HG02642 (cell line): ENCODE data around the gene LRRC73.
"Not testable (repeated sequence)": the region's sequence is repeated elsewhere in the genome, so short reads cannot be mapped to it uniquely, and the experiment has no call there.

Source experiments
- ATAC-seq: cut with Tn5 transposase; IDR thresholded peaks from one replicate; pipeline ENCODE4 v1.9.1; 2021; ENCODE audit warnings: mild to moderate bottlenecking; ENCODE audit not compliant: unreplicated experiment, poor library complexity

LRRC73 gene

DNA sequence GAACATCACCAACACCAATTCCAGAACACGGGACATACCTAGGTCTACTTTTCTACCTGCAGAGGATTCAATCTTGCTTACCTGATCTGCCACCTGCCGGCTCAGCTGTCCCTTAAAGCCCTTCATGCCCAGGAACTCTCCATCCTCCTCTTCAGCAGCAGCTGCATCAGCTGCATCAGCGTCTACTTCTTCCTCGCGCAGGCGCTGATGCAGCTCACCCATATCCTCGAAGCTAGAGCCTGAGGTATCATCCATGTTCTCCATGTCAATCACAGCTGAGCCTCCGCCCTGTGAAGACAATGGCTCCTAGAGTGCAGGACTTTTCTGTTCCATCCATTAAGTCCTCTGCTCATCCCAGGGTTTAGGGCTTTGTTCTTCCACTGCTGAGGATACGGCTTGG lies 5.7 kb upstream of the LRRC73 start:
- ATAC-seq = no peak

DNA sequence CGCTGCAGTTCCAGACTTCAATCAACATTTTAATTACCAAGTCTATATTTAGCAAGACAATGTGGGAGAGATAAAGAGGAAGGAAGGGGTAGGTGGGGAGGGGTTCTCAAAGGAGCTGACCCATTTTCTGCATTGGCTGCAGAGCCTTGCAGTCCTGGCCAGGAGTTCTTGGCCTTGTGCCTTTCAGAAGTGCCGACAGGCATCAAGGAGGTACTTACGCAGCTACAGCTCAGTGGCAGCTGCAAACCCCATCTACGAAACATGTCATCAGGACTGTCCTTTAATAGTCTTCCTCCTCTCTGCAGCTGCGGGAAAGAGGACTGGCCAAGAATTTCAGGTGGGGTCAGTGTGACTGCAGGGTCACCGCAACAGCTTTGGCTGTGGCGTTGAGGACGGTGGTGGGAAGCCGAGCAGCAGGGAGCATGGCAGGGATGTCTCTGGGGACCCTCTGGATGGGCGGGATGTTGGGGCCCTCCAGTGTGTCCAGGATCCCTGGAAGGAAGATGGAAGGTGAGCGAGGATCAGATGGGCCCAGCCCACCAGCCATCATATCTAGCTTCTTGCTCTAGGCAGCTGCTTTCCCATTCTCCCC lies 1.8 kb upstream of the LRRC73 start:
- no peak for ATAC-seq

DNA sequence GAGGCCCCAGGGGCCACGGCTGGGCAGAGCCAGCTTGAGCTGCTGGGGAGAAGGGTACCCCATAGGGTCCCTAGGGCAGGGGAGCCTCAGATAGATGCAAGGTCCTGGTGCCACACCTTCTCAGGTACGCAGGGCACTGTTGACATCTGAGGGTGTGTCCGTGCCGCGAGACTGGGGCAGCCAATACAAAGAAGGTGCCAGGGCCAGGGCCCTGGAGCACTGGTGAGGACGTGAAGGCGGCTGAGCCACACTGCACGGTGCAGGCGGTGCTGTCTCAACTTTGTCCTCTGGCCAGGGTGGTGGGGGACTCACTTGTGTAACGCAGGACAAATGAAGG lies 649 bp upstream of the LRRC73 start:
- no peak for ATAC-seq

GRCh38 chr6:43509142-43509983 lies 783 bp downstream of the LRRC73 start:
- ATAC-seq = no peak

DNA sequence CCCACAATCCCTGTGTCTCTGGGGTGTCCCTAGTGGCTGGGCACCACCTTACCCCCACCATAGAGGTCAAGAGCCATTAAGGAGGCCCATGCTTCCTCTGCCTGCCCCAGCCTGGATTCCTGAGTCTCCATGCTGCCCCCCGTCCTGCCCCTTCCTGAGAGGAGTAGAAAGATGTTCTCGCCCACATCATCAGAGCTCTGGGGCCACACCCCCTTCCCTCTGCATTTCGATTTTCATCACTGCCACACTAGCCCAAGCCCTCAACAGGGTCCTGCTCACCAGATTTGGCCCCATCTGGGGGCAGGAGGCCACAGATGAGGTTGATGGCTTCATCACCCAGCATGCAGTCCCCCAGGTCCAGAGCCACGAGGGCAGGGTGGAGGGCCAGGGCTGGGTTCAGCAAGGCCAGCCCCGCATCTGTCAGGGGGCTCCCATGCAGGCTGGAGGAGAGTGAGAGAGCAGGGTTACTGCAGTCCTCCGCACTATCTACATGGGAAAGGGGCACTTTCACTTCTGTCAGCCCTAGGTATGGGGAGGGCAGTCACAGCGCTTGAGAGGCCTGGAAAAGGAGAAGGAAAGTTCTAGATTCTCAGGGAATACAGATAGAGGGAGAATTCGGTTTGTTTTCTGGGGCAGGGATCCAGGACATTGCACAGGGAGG lies 1.5 kb downstream of the LRRC73 start:
- ATAC-seq = no peak

DNA sequence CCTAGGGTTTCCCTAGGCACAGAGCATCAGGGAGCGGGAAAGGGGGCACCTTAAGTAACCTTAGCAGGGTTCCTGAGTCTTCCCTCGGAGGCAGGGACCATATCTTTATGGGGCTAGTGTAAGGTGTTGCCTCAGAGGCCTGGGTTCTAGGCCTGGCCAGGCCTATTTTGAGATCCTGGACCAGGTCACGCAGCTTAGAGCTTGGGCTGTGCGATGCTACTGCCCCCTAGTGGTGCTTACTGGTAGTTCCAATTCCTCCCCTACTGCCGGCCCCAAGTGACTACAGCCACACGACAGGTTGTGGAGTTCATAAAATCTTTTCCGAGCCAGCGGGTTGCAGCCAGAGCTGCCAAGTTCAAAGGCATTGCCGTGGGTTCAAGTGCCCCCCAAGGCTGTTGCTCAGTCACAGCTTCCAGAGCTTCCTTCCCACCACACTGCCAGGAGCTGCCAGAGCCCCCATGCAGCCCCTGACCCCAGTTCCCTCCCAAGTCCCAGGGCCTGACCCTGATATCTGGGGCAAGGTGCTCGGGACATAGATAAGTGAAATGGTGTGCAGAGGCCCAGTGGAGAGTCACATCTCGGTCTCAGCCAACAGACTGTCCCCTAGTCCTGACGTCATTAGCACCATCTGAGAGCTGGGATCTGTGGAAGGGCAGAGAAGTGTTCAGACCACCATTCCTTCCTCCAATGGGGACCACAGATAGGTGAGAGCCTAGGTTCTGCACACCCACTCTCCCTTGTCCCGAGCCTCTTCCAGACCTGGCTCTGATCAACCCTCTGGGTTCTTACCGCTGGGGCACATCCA lies 3.3 kb downstream of the LRRC73 start:
- ATAC-seq = peak; percentile 55

DNA sequence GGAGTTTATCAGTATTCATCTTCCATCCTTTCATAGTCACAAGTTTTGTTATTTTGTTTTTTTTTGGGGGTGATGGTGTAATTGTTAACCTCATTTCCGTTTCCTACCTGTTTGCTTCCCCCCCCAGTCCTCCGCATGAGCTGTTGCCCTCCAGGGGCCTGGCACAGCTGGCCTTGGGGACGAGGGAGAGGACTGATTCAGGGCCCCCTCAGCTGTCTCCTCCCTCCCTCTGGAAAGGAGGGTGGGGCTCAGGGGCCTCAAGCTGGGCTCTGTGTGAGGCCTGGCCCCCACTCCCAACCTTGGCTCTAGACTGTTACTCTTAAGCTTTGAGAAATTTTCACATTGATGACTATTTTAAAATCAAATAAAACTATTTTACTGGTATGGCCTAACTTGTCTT lies 4.0 kb downstream of the LRRC73 start:
- no peak for ATAC-seq

- ATAC-seq = no peak
These were observed 4.4 kb downstream of the LRRC73 start for GRCh38 chr6:43505718-43506117.

- ATAC-seq = no peak
These were observed 5.2 kb downstream of the LRRC73 start for GRCh38 chr6:43504756-43505593.

- ATAC-seq = no peak
These were observed 6.7 kb downstream of the LRRC73 start for GRCh38 chr6:43503443-43503842.

GRCh38 chr6:43502666-43503065 lies 7.5 kb downstream of the LRRC73 start:
- no peak for ATAC-seq

GRCh38 chr6:43500921-43501320 lies 9.2 kb downstream of the LRRC73 start:
- no peak for ATAC-seq

DNA sequence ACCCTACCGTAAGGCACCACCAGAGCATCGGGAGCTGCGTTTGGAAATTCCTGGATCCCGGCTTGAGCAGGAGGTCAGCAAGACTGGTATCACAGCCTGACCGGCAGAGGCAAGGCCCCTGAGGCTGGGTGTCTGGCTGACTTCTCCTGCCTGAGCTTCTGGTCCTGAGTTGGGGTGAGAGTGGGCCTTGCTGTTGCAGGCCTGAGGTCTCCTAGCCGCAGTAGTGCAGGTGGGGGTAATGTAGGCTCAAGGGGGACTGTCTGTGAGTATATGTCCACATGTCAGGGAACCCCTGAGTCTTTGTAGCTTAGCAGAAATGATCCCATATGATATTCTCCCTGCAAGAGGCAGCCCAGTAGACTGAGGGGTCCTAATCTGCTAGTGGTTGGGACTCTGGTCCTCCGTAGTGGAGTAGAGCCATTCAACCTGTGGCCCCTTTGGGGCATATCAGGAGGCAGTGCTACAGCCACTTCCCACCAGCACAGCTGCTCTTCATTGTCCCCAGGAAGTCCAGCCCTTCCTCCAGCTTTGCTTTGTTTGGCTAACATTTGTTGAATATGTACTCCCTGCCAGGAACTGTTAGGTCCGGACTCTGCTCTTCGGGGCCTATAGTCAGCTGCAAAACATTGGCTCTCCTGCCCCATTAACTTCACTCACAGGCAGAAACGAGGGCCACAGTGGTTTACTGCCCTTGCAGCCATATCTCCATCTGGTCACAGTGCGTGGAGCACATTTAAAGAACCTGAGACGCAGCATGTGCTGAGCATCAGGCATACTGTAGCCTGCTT lies 10.9 kb downstream of the LRRC73 start:
- ATAC-seq = no peak

DNA sequence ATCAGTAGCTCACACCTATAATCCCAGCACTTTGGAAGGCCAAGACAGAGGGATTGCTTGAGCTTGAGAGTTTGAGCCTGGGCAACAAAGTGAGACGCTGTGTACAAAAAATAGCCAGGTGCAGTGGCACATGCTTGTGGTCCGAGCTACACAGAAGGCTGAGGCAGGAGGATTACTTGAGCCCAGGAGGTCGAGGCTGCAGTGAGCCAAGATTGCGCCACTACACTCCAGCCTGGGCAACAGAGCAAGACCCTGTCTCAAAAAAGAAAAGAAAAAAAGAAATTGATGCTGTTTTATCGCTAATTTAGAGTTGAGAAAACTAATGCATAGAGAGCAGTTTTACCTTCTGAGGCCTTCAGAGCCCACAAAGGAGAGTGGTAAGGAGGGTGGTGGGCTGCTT lies 11.9 kb downstream of the LRRC73 start:
- ATAC-seq = not testable (repeated sequence)

- ATAC-seq = no peak
These were observed 12.5 kb downstream of the LRRC73 start for GRCh38 chr6:43497689-43498088.

- no peak for ATAC-seq
These were observed 13.1 kb downstream of the LRRC73 start for GRCh38 chr6:43497129-43497396.

DNA sequence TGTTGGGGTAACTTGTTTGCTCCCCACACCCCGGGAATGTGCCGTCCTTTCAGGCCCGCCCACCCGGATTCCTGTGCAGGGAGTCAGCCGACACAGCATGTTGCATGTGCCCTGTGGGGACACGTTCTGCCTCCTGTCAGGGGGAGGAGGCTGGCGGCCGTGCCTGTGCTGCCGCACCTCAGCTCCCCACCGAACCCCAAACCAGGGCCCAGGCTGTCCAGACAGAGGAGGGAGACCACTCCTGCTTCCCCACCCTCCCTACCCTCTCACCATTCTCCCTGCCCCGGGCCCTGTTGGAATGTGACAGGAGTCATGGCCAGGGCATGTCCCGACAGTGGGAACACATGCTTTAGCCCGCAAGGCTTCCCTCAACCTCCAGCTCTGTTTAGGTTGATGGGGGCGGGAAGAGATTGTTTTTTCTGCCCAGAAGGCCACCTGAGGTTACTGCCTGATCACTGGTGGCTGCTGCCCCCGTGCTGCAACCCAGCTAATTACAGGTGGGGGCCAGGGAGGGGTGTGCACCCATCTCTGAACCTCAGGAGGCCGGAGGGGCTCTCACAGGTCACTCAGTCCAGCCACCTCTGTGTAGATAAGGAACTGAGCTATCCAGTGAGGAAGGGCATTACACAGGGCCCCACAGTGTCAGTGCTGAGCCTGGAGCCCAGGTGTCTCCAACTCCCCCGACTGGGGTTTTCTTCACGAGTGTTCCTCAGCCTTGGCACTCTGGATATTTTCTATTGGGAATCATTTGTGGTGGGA lies 13.6 kb downstream of the LRRC73 start:
- ATAC-seq = no peak

GRCh38 chr6:43495409-43495941 lies 14.7 kb downstream of the LRRC73 start:
- ATAC-seq = no peak
